Brain pericyte (primary cell): Measurements from ENCODE around the gene ANKRD13D.

Experiments
- DNase-seq: peaks from one replicate; pipeline ENCODE4 v3.0.0-alpha.2; 2012; ENCODE audit warnings: low read depth, low spot score

The ANKRD13D gene

DNA sequence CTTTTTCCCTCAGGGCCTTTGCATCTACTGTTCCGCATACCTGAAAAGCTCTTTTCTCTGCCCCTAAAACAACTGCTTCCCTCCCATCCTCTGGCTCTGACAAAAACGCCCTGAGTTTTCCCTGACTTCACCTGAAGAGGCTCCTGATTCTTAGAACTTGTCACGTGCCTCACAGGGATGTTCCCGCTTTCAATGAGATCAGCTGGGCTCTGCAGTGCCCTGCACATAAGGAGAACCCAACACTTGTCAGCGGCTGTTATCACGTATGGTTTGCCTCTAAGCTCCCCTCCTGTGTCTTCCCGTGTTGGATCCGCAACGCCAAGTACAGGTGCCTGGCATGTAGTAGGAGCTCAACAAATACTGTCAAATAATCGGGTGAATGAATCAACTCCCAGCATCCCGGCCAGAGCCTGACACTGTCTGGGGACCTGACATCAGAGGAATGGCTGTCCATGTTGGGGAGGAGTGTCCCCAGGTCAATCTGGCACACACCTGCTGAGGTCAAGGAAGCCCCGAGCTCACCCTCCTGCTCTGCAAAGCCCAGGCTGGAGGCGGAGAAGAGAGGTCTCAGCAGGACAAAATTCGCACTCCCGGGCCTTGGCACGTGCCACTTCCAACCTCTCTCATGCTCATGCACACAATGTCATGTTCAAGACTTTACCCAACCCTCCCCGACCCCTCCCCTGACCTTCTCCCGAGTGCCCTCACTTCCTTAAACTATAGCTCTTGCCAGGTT, 27.0 kb upstream of the ANKRD13D start:
- DNase-seq = no peak

GRCh38 chr11:67262731-67263675, 26.1 kb upstream of the ANKRD13D start:
- no peak for DNase-seq

GRCh38 chr11:67264260-67264659, 24.8 kb upstream of the ANKRD13D start:
- DNase-seq = no peak

GRCh38 chr11:67264877-67265632, 24.0 kb upstream of the ANKRD13D start:
- DNase-seq = no peak

GRCh38 chr11:67265633-67266448, 23.3 kb upstream of the ANKRD13D start:
- DNase-seq = no peak

DNA sequence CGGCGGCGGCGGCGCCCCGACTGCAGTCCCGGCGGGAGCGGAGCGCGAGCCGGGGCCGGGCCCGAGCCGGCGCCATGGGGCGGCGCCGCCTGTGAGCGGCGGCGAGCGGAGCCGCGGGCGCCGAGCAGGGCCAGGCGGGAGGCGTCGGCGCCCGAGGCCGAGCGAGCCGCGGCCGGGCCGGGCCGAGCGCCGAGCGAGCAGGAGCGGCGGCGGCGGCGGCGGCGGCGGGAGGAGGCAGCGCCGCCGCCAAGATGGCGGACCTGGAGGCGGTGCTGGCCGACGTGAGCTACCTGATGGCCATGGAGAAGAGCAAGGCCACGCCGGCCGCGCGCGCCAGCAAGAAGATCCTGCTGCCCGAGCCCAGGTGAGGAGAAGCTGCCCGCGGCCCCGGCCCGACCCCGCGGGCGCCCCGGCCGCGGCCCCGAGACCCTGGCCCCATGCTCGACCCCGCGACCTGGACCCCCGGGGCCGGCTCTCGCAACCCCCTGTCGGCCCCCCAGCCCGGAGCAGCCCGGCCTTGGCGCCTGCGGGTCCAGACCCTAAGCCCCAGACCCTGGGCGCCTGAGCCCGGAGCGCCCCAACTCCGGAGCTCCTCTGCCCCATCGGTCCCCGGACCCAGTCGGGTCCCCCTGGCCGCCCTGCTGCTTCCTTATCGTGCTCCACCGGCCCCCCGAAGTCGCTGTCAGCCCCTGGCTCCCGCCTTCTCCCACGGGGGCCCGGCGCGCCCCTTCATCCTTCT, 22.5 kb upstream of the ANKRD13D start, which contains the start of gene GRK2:
Gene GRK2, plus strand, starts transcription at position 25 of the 739 bp plus-strand sequence. Its CDS starts 227 bp downstream, at position 252.
- DNase-seq = no peak

- no peak for DNase-seq
Measured at GRCh38 chr11:67267188-67268080, 21.7 kb upstream of the ANKRD13D start.

- no peak for DNase-seq
Measured at GRCh38 chr11:67268081-67268961, 20.8 kb upstream of the ANKRD13D start.

DNA sequence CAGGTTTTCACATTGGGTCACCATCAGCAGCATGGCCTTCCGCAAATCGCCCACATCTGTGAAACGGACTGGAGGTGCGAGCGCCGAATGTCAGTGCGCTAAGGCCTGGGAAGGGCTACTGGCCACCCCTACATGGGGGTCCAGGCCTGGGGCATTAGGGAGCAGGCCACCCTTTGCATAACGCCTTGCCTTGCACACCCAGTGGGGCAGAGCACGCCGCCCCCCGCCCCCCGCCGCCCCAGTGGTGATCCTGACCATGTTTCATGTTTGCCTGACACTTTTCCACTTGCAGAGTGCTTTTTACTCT, 20.2 kb upstream of the ANKRD13D start:
- no peak for DNase-seq

DNA sequence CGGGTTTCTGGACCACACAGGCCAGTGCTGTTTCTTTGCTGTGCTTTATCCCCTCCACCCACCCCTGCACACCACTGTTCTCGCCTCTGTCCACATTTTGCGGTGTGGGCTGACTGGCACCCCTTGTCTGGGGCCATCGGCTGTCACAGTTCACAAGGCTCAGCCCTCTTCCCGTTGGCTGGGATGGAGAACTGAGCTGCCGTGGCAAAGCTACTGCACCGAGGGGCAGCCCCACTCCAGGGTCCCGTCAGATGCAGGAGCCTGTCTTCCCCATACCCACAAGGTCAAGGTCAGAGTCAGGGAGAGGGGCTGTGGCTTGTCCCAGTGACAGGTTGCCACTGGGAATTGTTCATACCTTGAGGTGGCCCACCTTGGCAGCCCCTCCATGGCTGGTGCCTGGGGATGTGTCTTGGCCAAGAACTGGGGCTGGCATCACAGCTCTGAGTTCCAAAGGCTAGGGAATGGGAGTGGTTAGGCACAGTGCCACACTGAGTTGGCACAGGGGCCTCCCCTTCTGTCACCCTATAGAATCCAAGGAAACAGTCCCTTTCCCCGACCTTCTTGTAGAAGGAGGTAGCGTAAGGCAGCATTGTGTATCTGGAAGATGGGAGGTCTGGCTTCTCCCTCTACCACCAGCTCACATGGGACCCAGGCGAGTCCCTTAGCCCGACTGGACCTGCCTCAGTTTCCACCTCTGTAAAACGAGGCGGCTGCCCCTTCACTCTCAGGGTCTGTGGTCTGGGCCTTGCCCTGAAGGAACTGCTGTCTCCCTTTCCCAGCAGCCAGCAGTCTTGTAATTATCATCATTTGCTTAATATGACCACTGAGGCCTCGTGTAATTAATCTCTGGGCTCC, 19.5 kb upstream of the ANKRD13D start:
- no peak for DNase-seq

GRCh38 chr11:67270256-67271204, 18.6 kb upstream of the ANKRD13D start:
- no peak for DNase-seq

- no peak for DNase-seq
Measured at GRCh38 chr11:67271205-67271540, 17.9 kb upstream of the ANKRD13D start.

DNA sequence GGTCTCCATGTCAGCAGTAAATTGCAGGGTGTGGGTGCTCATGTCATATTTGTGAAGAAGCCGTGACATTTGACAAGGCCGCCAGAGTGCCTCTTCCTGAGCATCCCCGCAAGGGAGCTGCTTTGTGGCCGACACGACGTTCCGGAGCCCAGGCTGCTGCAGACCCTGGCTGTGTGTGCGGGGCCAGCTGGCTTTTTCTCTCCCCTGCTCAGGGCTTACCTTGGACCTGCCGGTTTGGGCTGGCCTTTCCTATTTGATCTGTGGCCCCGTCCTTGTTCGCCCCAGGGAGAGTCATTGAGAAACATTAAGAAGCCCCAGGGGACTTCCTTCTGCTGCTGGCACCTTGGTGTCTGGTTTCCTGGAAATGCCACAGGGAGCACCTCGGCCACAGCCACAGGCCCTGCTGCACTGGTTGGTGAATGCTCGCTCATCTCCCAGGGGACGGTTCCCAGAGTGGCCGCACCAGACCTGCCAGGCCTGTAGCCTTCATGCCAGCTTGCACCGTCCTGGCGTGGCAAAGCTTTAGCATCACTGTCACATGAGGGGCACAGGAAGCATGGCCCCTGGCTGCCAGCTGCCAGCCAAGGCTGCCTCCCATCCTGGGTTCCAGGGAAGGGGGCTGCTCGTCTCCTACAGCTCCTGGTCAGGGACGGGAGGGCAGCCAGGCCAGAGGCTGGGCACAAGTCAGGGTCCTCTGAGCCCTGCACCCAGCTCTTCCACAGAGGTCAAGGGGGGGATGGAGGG, 17.4 kb upstream of the ANKRD13D start:
- DNase-seq = no peak

DNA sequence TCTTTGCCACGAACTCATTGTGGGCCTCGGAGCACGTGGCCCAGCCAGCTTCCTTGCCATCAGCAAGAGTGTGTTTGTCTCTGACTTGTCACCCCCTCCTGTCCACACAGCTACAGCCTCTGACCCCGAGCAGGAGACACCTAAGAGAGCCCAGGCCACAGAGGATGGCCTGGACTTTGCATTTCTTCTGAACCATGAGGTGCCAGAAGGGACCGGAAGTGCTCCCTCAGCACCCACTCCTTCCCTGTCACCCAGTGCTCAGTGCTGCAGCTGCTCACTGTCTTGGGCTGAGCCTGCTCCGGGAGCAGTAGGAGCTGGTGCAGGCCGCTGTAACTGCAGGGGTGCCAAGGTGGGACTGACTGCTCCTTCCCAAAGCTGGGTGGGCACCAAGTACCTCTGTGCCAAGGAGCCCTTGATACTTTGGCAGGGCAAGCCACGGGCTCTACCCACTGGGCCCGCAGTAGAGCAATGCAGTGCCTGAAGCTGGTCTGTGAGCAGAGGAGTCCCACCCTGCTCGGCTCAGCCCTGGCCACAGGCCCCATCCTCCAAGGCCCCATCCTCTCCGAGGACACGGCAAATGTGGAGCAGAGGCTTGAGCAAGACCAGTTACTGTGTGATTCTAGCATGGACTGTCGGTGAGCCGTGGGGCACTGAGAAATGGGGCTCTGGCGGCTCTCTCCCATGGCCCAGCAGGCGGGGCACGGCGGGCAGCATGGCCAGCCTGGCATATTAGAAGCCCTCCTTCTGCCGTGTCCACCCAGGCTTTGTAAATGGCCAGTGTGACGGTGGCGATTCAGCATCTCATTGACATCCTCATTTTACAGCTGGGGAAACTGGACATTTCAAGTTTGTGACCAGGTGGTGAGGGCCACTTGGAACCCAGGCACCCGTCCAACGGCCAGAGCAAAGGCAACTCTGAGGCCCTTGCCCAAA, 16.5 kb upstream of the ANKRD13D start:
- DNase-seq = no peak
